Measurements from ENCODE around the gene WSCD2.

Gene WSCD2

GRCh38 chr12:108162207-108162606 is 33.1 kb downstream of the WSCD2 start:
- Histone ChIP-seq H3K27ac (ENCODE audit: low read depth, low read length, severe bottlenecking) (no peak overlapping the region), H3K4me3 (ENCODE audit: extremely low read depth, insufficient read depth, low read length, poor library complexity, severe bottlenecking) (no peak overlapping the region), H3K36me3 (ENCODE audit: control insufficient read depth, insufficient read depth, low read length) (no peaks in the 10 kb centered on the region), H3K4me1 (ENCODE audit: control insufficient read depth, insufficient read depth, low read length, poor library complexity, severe bottlenecking) (no peaks in the 10 kb centered on the region), H3K9me3 (ENCODE audit: control insufficient read depth, low read length) (no peaks in the 10 kb centered on the region)
- 58 to 78% methylated on average over 2 to 4 of the region's 4 CpGs for WGBS, 2 experiments (ENCODE audit: insufficient coverage in 2 of 2)

GRCh38 chr12:108166505-108166904 is 37.4 kb downstream of the WSCD2 start:
- no peaks in the 10 kb centered on the region for H3K36me3 ChIP-seq (ENCODE audit: control insufficient read depth, insufficient read depth, low read length)
- WGBS, 2 experiments (ENCODE audit: insufficient coverage in 2 of 2): 63 to 67% methylated on average over 3 of the region's 5 CpGs
- no peak overlapping the region for H3K4me3 ChIP-seq (ENCODE audit: extremely low read depth, insufficient read depth, low read length, poor library complexity, severe bottlenecking)
- no peak overlapping the region for H3K27ac ChIP-seq (ENCODE audit: low read depth, low read length, severe bottlenecking)
- no peaks in the 10 kb centered on the region for H3K9me3 ChIP-seq (ENCODE audit: control insufficient read depth, low read length)
- no peaks in the 10 kb centered on the region for H3K4me1 ChIP-seq (ENCODE audit: control insufficient read depth, insufficient read depth, low read length, poor library complexity, severe bottlenecking)

GRCh38 chr12:108167974-108168373 is 38.9 kb downstream of the WSCD2 start:
- H3K4me1 ChIP-seq (ENCODE audit: control insufficient read depth, insufficient read depth, low read length, poor library complexity, severe bottlenecking): no peaks in the 10 kb centered on the region
- no peak overlapping the region for H3K27ac ChIP-seq (ENCODE audit: low read depth, low read length, severe bottlenecking)
- H3K4me3 ChIP-seq (ENCODE audit: extremely low read depth, insufficient read depth, low read length, poor library complexity, severe bottlenecking): no peak overlapping the region
- no peaks in the 10 kb centered on the region for H3K9me3 ChIP-seq (ENCODE audit: control insufficient read depth, low read length)
- WGBS, 2 experiments (ENCODE audit: insufficient coverage in 2 of 2): 81 to 100% methylated on average over 2 of the region's 3 CpGs
- no peaks in the 10 kb centered on the region for H3K36me3 ChIP-seq (ENCODE audit: control insufficient read depth, insufficient read depth, low read length)

GRCh38 chr12:108169708-108170107 is 40.6 kb downstream of the WSCD2 start:
- H3K27ac ChIP-seq (ENCODE audit: low read depth, low read length, severe bottlenecking): no peak overlapping the region
- H3K36me3 ChIP-seq (ENCODE audit: control insufficient read depth, insufficient read depth, low read length): no peaks in the 10 kb centered on the region
- H3K9me3 ChIP-seq (ENCODE audit: control insufficient read depth, low read length): no peaks in the 10 kb centered on the region
- H3K4me1 ChIP-seq (ENCODE audit: control insufficient read depth, insufficient read depth, low read length, poor library complexity, severe bottlenecking): no peaks in the 10 kb centered on the region
- 90% methylated on average over 2 of the region's 2 CpGs; no CpG with 5 or more reads in 1 of the 2 experiments for WGBS, 2 experiments (ENCODE audit: insufficient coverage in 2 of 2)
- no peak overlapping the region for H3K4me3 ChIP-seq (ENCODE audit: extremely low read depth, insufficient read depth, low read length, poor library complexity, severe bottlenecking)

GRCh38 chr12:108170164-108170563 is 41.1 kb downstream of the WSCD2 start:
- Histone ChIP-seq H3K9me3 (ENCODE audit: control insufficient read depth, low read length) (no peaks in the 10 kb centered on the region), H3K4me3 (ENCODE audit: extremely low read depth, insufficient read depth, low read length, poor library complexity, severe bottlenecking) (no peak overlapping the region), H3K4me1 (ENCODE audit: control insufficient read depth, insufficient read depth, low read length, poor library complexity, severe bottlenecking) (no peaks in the 10 kb centered on the region), H3K27ac (ENCODE audit: low read depth, low read length, severe bottlenecking) (no peak overlapping the region), H3K36me3 (ENCODE audit: control insufficient read depth, insufficient read depth, low read length) (no peaks in the 10 kb centered on the region)
- 100% methylated on average over 1 of the region's 2 CpGs; no CpG with 5 or more reads in 1 of the 2 experiments for WGBS, 2 experiments (ENCODE audit: insufficient coverage in 2 of 2)

GRCh38 chr12:108172033-108172432 is 42.9 kb downstream of the WSCD2 start:
- Histone ChIP-seq H3K4me1 (ENCODE audit: control insufficient read depth, insufficient read depth, low read length, poor library complexity, severe bottlenecking) (no peaks in the 10 kb centered on the region), H3K27ac (ENCODE audit: low read depth, low read length, severe bottlenecking) (no peak overlapping the region), H3K9me3 (ENCODE audit: control insufficient read depth, low read length) (no peaks in the 10 kb centered on the region), H3K4me3 (ENCODE audit: extremely low read depth, insufficient read depth, low read length, poor library complexity, severe bottlenecking) (no peak overlapping the region), H3K36me3 (ENCODE audit: control insufficient read depth, insufficient read depth, low read length) (no peaks in the 10 kb centered on the region)
- WGBS, 2 experiments (ENCODE audit: insufficient coverage in 2 of 2): 88% methylated on average over 1 of the region's 2 CpGs; no CpG with 5 or more reads in 1 of the 2 experiments

- Histone ChIP-seq H3K4me1 (ENCODE audit: control insufficient read depth, insufficient read depth, low read length, poor library complexity, severe bottlenecking) (no peaks in the 10 kb centered on the region), H3K36me3 (ENCODE audit: control insufficient read depth, insufficient read depth, low read length) (no peaks in the 10 kb centered on the region), H3K4me3 (ENCODE audit: extremely low read depth, insufficient read depth, low read length, poor library complexity, severe bottlenecking) (no peak overlapping the region), H3K9me3 (ENCODE audit: control insufficient read depth, low read length) (no peaks in the 10 kb centered on the region), H3K27ac (ENCODE audit: low read depth, low read length, severe bottlenecking) (no peak overlapping the region)
- WGBS, 2 experiments (ENCODE audit: insufficient coverage in 2 of 2): 0 to 26% methylated on average over 1 to 3 of the region's 4 CpGs
Measured at GRCh38 chr12:108173160-108173559, 44.1 kb downstream of the WSCD2 start.

- Histone ChIP-seq H3K36me3 (ENCODE audit: control insufficient read depth, insufficient read depth, low read length) (no peaks in the 10 kb centered on the region), H3K4me3 (ENCODE audit: extremely low read depth, insufficient read depth, low read length, poor library complexity, severe bottlenecking) (no peak overlapping the region), H3K4me1 (ENCODE audit: control insufficient read depth, insufficient read depth, low read length, poor library complexity, severe bottlenecking) (no peaks in the 10 kb centered on the region), H3K9me3 (ENCODE audit: control insufficient read depth, low read length) (no peaks in the 10 kb centered on the region), H3K27ac (ENCODE audit: low read depth, low read length, severe bottlenecking) (no peak overlapping the region)
- 78 to 79% methylated on average over 4 to 5 of the region's 6 CpGs for WGBS, 2 experiments (ENCODE audit: insufficient coverage in 2 of 2)
Measured at GRCh38 chr12:108173892-108174291, 44.8 kb downstream of the WSCD2 start.

- H3K9me3 ChIP-seq (ENCODE audit: control insufficient read depth, low read length): no peaks in the 10 kb centered on the region
- H3K27ac ChIP-seq (ENCODE audit: low read depth, low read length, severe bottlenecking): no peak overlapping the region
- no peaks in the 10 kb centered on the region for H3K4me1 ChIP-seq (ENCODE audit: control insufficient read depth, insufficient read depth, low read length, poor library complexity, severe bottlenecking)
- no peaks in the 10 kb centered on the region for H3K36me3 ChIP-seq (ENCODE audit: control insufficient read depth, insufficient read depth, low read length)
- WGBS, 2 experiments (ENCODE audit: insufficient coverage in 2 of 2): 90% methylated on average over 5 to 6 of the region's 6 CpGs
- no peak overlapping the region for H3K4me3 ChIP-seq (ENCODE audit: extremely low read depth, insufficient read depth, low read length, poor library complexity, severe bottlenecking)
Measured at GRCh38 chr12:108174641-108175040, 45.6 kb downstream of the WSCD2 start.

GRCh38 chr12:108175310-108175709 is 46.2 kb downstream of the WSCD2 start:
- Histone ChIP-seq H3K4me3 (ENCODE audit: extremely low read depth, insufficient read depth, low read length, poor library complexity, severe bottlenecking) (no peak overlapping the region), H3K4me1 (ENCODE audit: control insufficient read depth, insufficient read depth, low read length, poor library complexity, severe bottlenecking) (no peaks in the 10 kb centered on the region), H3K9me3 (ENCODE audit: control insufficient read depth, low read length) (no peaks in the 10 kb centered on the region), H3K27ac (ENCODE audit: low read depth, low read length, severe bottlenecking) (no peak overlapping the region), H3K36me3 (ENCODE audit: control insufficient read depth, insufficient read depth, low read length) (no peaks in the 10 kb centered on the region)
- WGBS, 2 experiments (ENCODE audit: insufficient coverage in 2 of 2): 67% methylated on average over 1 of the region's 4 CpGs; no CpG with 5 or more reads in 1 of the 2 experiments

- H3K4me1 ChIP-seq (ENCODE audit: control insufficient read depth, insufficient read depth, low read length, poor library complexity, severe bottlenecking): no peaks in the 10 kb centered on the region
- H3K36me3 ChIP-seq (ENCODE audit: control insufficient read depth, insufficient read depth, low read length): no peaks in the 10 kb centered on the region
- H3K27ac ChIP-seq (ENCODE audit: low read depth, low read length, severe bottlenecking): no peak overlapping the region
- no peaks in the 10 kb centered on the region for H3K9me3 ChIP-seq (ENCODE audit: control insufficient read depth, low read length)
- WGBS, 2 experiments (ENCODE audit: insufficient coverage in 2 of 2): 83 to 93% methylated on average over 1 to 3 of the region's 3 CpGs
- no peak overlapping the region for H3K4me3 ChIP-seq (ENCODE audit: extremely low read depth, insufficient read depth, low read length, poor library complexity, severe bottlenecking)
Measured at GRCh38 chr12:108176292-108176691, 47.2 kb downstream of the WSCD2 start.
